T-helper 1 cell (primary cell): Measurements from ENCODE around the gene FXYD7.
"Not testable (repeated sequence)": the region's sequence is repeated elsewhere in the genome, so short reads cannot be mapped to it uniquely, and the experiment has no call there.

Source experiments
- DNase-seq, 5 donors: peaks; one replicate each; pipeline ENCODE4 v3.0.0-alpha.2; 2012 to 2020
- total RNA-seq, 4 donors: gene quantifications; one replicate each; lab custom pipeline; 2026; lab: John Stamatoyannopoulos, UW

The FXYD7 gene
- total RNA-seq, result 3.5 to 4.3 (median 4.0) reads per million in 4 donors

GRCh38 chr19:35143231-35143715, at the start of gene FXYD7:
Gene FXYD7, plus strand, starts transcription at chr19:35143255. Its CDS starts 79 bp downstream, at chr19:35143334.
- DNase-seq, result no peak

GRCh38 chr19:35093430-35093829, 49.6 kb upstream of the FXYD7 start:
- DNase-seq, result no peak

- no peak for DNase-seq
Measured at GRCh38 chr19:35093941-35094647, 49.0 kb upstream of the FXYD7 start.

- DNase-seq, result no peak
Measured at GRCh38 chr19:35094656-35095055, 48.4 kb upstream of the FXYD7 start.

- DNase-seq, result no peak
Measured at GRCh38 chr19:35095667-35096368, 47.2 kb upstream of the FXYD7 start.

- no peak for DNase-seq
Measured at GRCh38 chr19:35098413-35099049, 44.5 kb upstream of the FXYD7 start.

- DNase-seq, result no peak
Measured at GRCh38 chr19:35099155-35099896, 43.7 kb upstream of the FXYD7 start.

GRCh38 chr19:35099897-35100275, 43.2 kb upstream of the FXYD7 start:
- no peak for DNase-seq

GRCh38 chr19:35100588-35101533, 42.2 kb upstream of the FXYD7 start:
- DNase-seq, result no peak

- not testable (repeated sequence) for DNase-seq
Measured at GRCh38 chr19:35101949-35102348, 41.1 kb upstream of the FXYD7 start.

- not testable (repeated sequence) for DNase-seq
Measured at GRCh38 chr19:35103614-35104013, 39.4 kb upstream of the FXYD7 start.

GRCh38 chr19:35104361-35104760, 38.7 kb upstream of the FXYD7 start:
- no peak for DNase-seq

GRCh38 chr19:35105047-35105410, 38.0 kb upstream of the FXYD7 start:
- DNase-seq, result no peak

GRCh38 chr19:35105411-35106290, 37.4 kb upstream of the FXYD7 start:
- DNase-seq, result no peak

- DNase-seq, result no peak
Measured at GRCh38 chr19:35106291-35106583, 36.8 kb upstream of the FXYD7 start.

GRCh38 chr19:35106898-35107541, 36.0 kb upstream of the FXYD7 start:
- no peak for DNase-seq

GRCh38 chr19:35107545-35107944, 35.5 kb upstream of the FXYD7 start:
- DNase-seq, result no peak

GRCh38 chr19:35108730-35109129, 34.3 kb upstream of the FXYD7 start:
- no peak for DNase-seq

- no peak for DNase-seq
Measured at GRCh38 chr19:35109395-35110112, 33.5 kb upstream of the FXYD7 start.

- DNase-seq, result no peak
Measured at GRCh38 chr19:35110974-35111373, 32.1 kb upstream of the FXYD7 start.
